SU-DHL-6 (cell line): ENCODE results near the gene FEZF2.
A peak's percentile ranks its signal among the peaks of the same experiment; 100 is the strongest.

Experiments used
- H2AFZ ChIP-seq: fragments of 200-600 bp; sonication (generic); 2 replicates; pipeline ENCODE4 v1.6.1; 2014; ENCODE audit warnings: low read depth, mild to moderate bottlenecking, moderate library complexity, mixed read lengths, antibody characterized with exemption, low read length; ENCODE audit not compliant: severe bottlenecking
- H3F3A ChIP-seq: fragments of 200-600 bp; shearing (Covaris generic); 2 replicates; pipeline ENCODE4 v1.6.0; 2016; ENCODE audit warnings: antibody characterized with exemption, mild to moderate bottlenecking; ENCODE audit not compliant: insufficient read depth
- H3K27ac ChIP-seq: fragments of 200-600 bp; sonication (generic); 2 replicates; pipeline ENCODE4 v1.5.1; 2016; ENCODE audit warnings: low read depth, mild to moderate bottlenecking, low read length, moderate library complexity, mixed read lengths
- H3K27me3 ChIP-seq: fragments of 200-600 bp; sonication (generic), shearing (Covaris generic); 2 replicates; pipeline ENCODE4 v1.6.0; 2014; ENCODE audit warnings: mild to moderate bottlenecking, low read length
- H3K36me3 ChIP-seq: fragments of 200-600 bp; sonication (generic); 2 replicates; pipeline ENCODE4 v1.6.1; 2014; ENCODE audit warnings: mild to moderate bottlenecking, low read length, mixed read lengths
- H3K4me2 ChIP-seq: fragments of 300-600, 200-600 bp; shearing (Covaris generic), sonication (generic); 2 replicates; pipeline ENCODE4 v1.6.0; 2014; ENCODE audit warnings: low read length, low read depth, mild to moderate bottlenecking; ENCODE audit not compliant: poor library complexity, severe bottlenecking
- H3K4me3 ChIP-seq: fragments of 200-600 bp; sonication (generic); 2 replicates; pipeline ENCODE4 v1.5.1; 2014; ENCODE audit warnings: antibody characterized with exemption, low read length, mild to moderate bottlenecking, mixed read lengths; ENCODE audit not compliant: insufficient read depth, poor library complexity, severe bottlenecking
- H3K79me2 ChIP-seq: fragments of 200-600 bp; sonication (generic); 2 replicates; pipeline ENCODE4 v1.6.1; 2014; ENCODE audit warnings: mild to moderate bottlenecking, low read length, moderate library complexity; ENCODE audit not compliant: insufficient read depth
- H3K9ac ChIP-seq: fragments of 200-600 bp; sonication (generic); 2 replicates; pipeline ENCODE4 v1.7.0; 2014; ENCODE audit warnings: mild to moderate bottlenecking, low read length
- H3K9me2 ChIP-seq: fragments of 200-600 bp; sonication (generic); replicated peaks from 2 replicates; pipeline ENCODE4 v1.6.1; 2014; ENCODE audit warnings: low read length; ENCODE audit not compliant: insufficient read depth
- H3K9me3 ChIP-seq: fragments of 200-600 bp; sonication (generic); 2 replicates; pipeline ENCODE4 v1.6.1; 2014; ENCODE audit warnings: low read length, mixed read lengths; ENCODE audit not compliant: insufficient read depth
- H4K20me1 ChIP-seq: fragments of 200-600 bp; sonication (generic); 2 replicates; pipeline ENCODE4 v1.6.1; 2014; ENCODE audit warnings: low read depth, mild to moderate bottlenecking, antibody characterized with exemption, low read length, moderate library complexity, mixed read lengths
- EZH2phosphoT487 ChIP-seq: fragments of 200-600 bp; sonication (generic), shearing (Covaris generic); conservative IDR thresholded peaks from 2 replicates; pipeline ENCODE4 v1.6.1; 2018; ENCODE audit warnings: mild to moderate bottlenecking, antibody characterized with exemption, low read length, moderate library complexity, mixed read lengths
- TF ChIP-seq, protein P1 (sequence below): fragments of 200-600 bp; sonication (generic); IDR thresholded peaks from one replicate; pipeline ENCODE4 v1.5.1; 2017; ENCODE audit warnings: antibody characterized with exemption, mild to moderate bottlenecking, low read length, moderate library complexity; ENCODE audit not compliant: insufficient read depth, poor library complexity, severe bottlenecking

The FEZF2 gene

DNA sequence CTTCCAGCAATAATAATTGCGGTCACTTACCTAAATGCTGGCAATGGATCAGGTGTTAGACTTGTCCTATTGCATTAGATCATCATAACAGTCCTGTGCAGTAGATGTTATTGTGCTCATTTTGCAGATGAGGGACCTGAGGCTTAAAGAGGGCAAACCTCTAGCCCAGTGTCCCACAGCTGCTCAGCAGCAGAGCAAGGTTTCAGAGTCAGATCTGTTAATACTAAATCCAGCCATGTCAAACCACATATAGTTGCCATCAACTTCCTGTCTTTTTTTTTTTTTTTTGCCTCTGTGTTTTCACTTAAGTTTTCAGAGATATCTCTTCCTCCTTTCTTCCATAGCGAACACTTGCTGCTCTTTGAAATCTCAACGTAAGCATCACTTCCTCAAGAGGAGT is 12.1 kb downstream of the FEZF2 start:
- Histone ChIP-seq H3K9me2 (no peaks in the 10 kb centered on the region), H3F3A (no peaks in the 10 kb centered on the region), H3K4me3 (no peak overlapping the region), H3K79me2 (no peaks in the 10 kb centered on the region), H3K4me2 (peak overlapping the region; percentile 4), H4K20me1 (no peaks in the 10 kb centered on the region), H2AFZ (no peak overlapping the region), H3K36me3 (no peaks in the 10 kb centered on the region), H3K9me3 (no peaks in the 10 kb centered on the region), H3K27me3 (no peaks in the 10 kb centered on the region), H3K27ac (no peak overlapping the region), H3K9ac (no peak overlapping the region)
- TF ChIP-seq, protein P1, sequence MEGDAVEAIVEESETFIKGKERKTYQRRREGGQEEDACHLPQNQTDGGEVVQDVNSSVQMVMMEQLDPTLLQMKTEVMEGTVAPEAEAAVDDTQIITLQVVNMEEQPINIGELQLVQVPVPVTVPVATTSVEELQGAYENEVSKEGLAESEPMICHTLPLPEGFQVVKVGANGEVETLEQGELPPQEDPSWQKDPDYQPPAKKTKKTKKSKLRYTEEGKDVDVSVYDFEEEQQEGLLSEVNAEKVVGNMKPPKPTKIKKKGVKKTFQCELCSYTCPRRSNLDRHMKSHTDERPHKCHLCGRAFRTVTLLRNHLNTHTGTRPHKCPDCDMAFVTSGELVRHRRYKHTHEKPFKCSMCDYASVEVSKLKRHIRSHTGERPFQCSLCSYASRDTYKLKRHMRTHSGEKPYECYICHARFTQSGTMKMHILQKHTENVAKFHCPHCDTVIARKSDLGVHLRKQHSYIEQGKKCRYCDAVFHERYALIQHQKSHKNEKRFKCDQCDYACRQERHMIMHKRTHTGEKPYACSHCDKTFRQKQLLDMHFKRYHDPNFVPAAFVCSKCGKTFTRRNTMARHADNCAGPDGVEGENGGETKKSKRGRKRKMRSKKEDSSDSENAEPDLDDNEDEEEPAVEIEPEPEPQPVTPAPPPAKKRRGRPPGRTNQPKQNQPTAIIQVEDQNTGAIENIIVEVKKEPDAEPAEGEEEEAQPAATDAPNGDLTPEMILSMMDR: no peak
- TF ChIP-seq EZH2phosphoT487: no peak

DNA sequence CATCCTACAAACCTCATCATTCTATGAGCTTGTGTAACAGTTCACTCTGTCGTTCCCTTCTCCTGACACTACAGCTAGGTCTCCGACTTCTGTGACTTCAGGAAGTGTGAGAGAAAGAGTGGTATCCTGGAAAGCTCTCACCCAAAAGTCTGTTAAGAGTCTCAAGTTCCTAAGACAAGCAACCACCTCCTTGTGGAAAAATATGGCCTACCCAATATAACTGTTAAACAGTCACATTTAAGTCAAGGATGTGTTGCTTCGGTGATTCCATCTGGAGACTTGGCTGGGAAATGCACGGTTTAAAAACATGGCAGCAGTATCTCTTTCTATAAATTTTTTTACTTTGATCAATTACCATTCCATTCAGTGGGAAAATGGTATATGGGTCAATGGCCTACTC is 13.8 kb downstream of the FEZF2 start:
- no peaks in the 10 kb centered on the region for H3K9me3 ChIP-seq
- H3K9ac ChIP-seq: no peak overlapping the region
- no peak overlapping the region for H2AFZ ChIP-seq
- no peaks in the 10 kb centered on the region for H4K20me1 ChIP-seq
- TF ChIP-seq EZH2phosphoT487: no peak
- H3K9me2 ChIP-seq: no peaks in the 10 kb centered on the region
- H3K4me3 ChIP-seq: no peak overlapping the region
- H3K27me3 ChIP-seq: no peaks in the 10 kb centered on the region
- no peak overlapping the region for H3K27ac ChIP-seq
- no peaks in the 10 kb centered on the region for H3F3A ChIP-seq
- H3K4me2 ChIP-seq: no peak overlapping the region
- no peaks in the 10 kb centered on the region for H3K79me2 ChIP-seq
- no peaks in the 10 kb centered on the region for H3K36me3 ChIP-seq

DNA sequence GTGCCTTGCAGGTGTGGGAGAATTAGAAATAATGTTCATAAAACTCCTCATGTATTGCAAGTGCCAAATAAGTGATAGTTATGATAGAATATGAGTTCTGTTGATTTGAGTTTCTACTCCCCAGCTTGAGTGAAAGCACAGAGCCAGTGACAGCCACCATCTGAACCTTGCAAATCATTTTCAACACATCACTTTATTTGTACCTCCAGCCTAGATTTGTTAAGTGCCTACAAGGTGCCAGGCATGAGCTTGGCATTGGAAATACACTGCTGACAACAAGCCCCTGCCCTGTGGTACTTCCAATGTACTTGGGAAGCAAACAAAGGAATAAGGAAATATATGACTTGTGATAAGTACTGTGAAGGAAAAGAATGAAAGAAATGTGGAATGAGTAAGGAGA is 17.0 kb downstream of the FEZF2 start:
- H3K9me2 ChIP-seq: no peaks in the 10 kb centered on the region
- no peak overlapping the region for H3K27ac ChIP-seq
- no peaks in the 10 kb centered on the region for H3K79me2 ChIP-seq
- 0 out of 2 replicates have a peak, but pooled peaks cover 2% of the 10 kb centered on the region for H3K36me3 ChIP-seq
- no peaks in the 10 kb centered on the region for H4K20me1 ChIP-seq
- H3K4me3 ChIP-seq: no peak overlapping the region
- TF ChIP-seq, protein P1: no peak
- no peak for TF ChIP-seq EZH2phosphoT487
- H2AFZ ChIP-seq: no peak overlapping the region
- H3K9me3 ChIP-seq: no peaks in the 10 kb centered on the region
- H3K27me3 ChIP-seq: no peaks in the 10 kb centered on the region
- no peak overlapping the region for H3K4me2 ChIP-seq
- H3F3A ChIP-seq: no peaks in the 10 kb centered on the region
- no peak overlapping the region for H3K9ac ChIP-seq

DNA sequence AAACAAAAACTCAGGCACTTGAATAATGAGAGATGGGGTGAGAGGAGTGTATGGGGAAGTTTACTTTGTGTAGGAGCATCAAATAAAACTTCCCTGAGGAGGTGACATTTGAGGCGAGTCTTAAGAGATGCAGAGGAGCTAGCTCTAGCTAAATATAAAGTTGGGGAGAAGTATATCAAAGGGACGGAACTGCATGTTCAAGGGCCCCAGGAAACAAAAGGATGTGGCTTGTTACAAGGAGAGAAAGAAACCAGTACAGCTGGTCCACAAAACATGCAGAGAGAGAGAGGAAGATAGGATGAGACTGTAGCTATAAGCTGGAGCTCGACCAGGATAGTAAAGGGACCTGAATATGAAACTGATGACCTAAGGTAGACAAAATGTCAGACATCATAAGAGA is 17.6 kb downstream of the FEZF2 start:
- Histone ChIP-seq H2AFZ (no peak overlapping the region), H3K36me3 (0 out of 2 replicates have a peak, but pooled peaks cover 2% of the 10 kb centered on the region), H3K9me2 (no peaks in the 10 kb centered on the region), H3K79me2 (no peaks in the 10 kb centered on the region), H3K9ac (no peak overlapping the region), H3K27me3 (no peaks in the 10 kb centered on the region), H3F3A (no peaks in the 10 kb centered on the region), H3K9me3 (no peaks in the 10 kb centered on the region), H4K20me1 (no peaks in the 10 kb centered on the region), H3K27ac (no peak overlapping the region), H3K4me2 (no peak overlapping the region), H3K4me3 (no peak overlapping the region)
- TF ChIP-seq, protein P1: no peak
- TF ChIP-seq EZH2phosphoT487: no peak
